ENCODE results near the gene CRYBB1.

CRYBB1 gene

GRCh38 chr22:26549902-26550497 lies 67.8 kb downstream of the CRYBB1 start:
- no peak for DNase-seq

Data from central memory CD4-positive, alpha-beta T cell (primary cell).